GM19023 (cell line): ENCODE results near the gene NPAS4.
A peak's percentile ranks its signal among the peaks of the same experiment; 100 is the strongest.
"Not testable (repeated sequence)": the region's sequence is repeated elsewhere in the genome, so short reads cannot be mapped to it uniquely, and the experiment has no call there.

Source experiments
- ATAC-seq: cut with Tn5 transposase; IDR thresholded peaks from one replicate; pipeline ENCODE4 v1.9.1; 2021; ENCODE audit warnings: mild to moderate bottlenecking, moderate library complexity; ENCODE audit not compliant: unreplicated experiment

Gene NPAS4

DNA sequence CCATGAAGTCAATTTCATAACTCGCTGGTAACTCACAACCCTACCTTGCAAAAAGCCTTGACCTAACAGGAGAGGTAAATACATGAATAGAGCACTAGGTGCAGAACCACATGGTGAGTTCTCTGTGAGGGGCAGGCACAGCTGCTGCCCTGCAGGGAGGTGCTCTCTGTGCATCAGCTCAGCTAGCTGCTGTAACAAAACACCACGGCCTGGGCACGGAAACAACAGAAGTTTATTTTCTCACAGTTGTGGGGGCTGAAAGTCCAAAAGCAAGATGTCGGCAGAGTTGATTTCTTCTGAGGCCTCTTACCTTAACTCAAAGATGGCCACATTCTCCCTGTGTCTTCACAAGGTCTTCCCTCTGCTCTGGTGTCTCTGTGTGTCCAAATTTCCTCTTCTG, 30.8 kb downstream of the NPAS4 start:
- ATAC-seq, result no peak

DNA sequence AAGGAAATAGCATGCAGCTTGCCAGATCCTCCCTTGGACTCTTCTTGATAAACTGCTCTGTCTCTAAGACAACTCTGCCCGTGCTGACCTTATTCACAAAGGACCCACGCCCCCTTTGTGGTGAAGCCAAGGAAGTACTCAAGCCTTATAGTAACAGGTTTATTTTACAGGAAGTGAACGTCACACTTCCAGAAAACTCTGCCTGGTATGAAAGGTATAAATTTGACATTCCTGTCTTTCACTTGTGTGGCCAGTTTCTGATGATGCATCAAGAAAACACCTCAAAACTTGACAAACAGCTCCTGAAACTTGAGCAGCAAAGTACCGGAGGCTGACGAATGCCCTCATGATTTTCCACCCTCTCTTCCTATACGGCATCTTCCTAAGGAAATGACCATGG, 33.4 kb downstream of the NPAS4 start:
- no peak for ATAC-seq

GRCh38 chr11:66454828-66455227, 34.0 kb downstream of the NPAS4 start:
- no peak for ATAC-seq

DNA sequence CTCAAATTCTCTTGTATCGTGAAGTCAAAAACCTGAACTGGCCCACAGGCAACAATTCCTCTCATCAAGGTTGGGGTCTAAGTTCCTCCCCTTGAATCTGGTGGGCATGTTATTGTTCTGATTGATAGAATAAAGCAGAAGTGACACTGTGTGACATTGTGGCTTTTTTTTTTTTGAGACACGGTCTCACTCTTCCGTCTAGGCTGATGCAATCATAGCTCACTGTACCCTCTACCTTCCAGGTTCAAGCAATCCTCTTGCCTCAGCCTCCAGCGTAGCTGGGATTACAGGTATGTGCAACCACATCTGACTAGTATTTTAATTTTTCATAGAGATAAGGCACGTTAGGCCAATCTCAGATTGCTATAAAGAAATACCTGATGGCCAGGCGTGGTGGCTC, 37.0 kb downstream of the NPAS4 start:
- no peak for ATAC-seq

GRCh38 chr11:66459138-66459778, 38.4 kb downstream of the NPAS4 start:
- ATAC-seq, result no peak

DNA sequence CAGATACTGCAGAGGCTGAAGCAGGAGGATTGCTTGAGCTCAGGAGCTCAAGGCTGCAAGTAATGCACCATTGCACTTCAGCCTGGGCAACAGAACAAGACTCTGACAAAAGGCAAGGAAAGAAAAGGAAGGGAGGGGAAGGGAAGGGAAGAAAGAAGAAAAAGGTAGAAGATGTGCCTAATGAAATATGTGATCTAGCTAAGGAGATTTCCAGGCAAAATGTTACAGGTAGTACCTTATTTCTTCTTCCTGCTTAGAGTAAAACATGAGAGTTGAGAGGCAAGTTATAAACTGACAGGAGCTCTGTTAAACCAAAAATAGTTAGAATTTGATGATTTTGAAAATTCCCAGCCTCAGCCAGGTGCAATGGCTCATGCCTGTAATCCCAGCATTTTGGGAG, 41.2 kb downstream of the NPAS4 start:
- ATAC-seq, result no peak

DNA sequence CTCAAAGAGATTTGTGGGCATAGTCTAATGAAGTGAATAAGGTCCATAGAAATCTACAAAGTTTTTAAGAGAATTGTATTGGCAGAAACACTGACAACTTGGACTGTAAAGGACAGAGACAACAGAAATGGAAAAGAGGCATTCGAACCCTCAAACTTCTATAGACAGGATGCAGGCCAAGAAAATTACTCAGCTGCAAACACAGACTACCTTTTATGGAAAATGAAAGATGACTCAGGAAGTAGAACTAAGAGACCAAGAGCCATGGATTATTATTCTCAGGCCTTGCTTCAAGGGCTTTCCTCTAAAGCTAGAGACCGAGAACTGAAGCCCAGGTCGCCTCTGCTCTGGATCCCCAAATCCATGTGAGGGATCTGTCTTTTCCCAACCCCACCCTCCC, 42.1 kb downstream of the NPAS4 start:
- no peak for ATAC-seq

DNA sequence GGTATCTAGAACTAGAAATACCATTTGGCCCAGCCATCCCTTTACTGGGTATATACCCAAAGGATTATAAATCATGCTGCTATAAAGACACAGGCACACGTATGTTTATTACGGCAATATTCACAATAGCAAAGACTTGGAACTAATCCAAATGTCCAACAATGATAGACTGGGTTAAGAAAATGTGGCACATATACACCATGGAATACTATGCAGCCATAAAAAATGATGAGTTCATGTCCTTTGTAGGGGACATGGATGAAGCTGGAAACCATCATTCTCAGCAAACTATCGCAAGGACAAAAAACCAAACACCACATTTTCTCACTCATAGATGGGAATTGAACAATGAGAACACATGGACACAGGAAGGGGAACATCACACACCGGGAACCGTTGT, 43.3 kb downstream of the NPAS4 start:
- not testable (repeated sequence) for ATAC-seq

DNA sequence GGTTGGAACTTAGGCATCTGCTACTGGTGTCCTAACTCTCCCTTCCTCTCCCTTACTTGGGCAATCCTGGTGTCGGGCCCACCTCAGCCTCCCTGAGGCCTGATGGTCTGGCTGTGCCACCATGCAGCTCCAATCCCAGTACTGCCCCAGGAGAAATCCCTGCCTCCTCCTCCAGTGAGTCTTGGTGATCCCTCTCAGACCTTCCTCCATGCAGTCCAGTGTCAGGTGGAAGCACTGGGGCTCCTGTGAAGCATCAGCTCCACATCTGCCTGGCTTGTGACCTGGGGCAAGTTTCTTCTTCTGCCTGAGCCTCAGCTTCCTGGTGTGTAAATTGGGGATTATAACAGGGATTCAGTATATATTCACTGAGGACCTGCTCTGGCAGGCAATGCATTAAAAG, 44.1 kb downstream of the NPAS4 start:
- no peak for ATAC-seq

DNA sequence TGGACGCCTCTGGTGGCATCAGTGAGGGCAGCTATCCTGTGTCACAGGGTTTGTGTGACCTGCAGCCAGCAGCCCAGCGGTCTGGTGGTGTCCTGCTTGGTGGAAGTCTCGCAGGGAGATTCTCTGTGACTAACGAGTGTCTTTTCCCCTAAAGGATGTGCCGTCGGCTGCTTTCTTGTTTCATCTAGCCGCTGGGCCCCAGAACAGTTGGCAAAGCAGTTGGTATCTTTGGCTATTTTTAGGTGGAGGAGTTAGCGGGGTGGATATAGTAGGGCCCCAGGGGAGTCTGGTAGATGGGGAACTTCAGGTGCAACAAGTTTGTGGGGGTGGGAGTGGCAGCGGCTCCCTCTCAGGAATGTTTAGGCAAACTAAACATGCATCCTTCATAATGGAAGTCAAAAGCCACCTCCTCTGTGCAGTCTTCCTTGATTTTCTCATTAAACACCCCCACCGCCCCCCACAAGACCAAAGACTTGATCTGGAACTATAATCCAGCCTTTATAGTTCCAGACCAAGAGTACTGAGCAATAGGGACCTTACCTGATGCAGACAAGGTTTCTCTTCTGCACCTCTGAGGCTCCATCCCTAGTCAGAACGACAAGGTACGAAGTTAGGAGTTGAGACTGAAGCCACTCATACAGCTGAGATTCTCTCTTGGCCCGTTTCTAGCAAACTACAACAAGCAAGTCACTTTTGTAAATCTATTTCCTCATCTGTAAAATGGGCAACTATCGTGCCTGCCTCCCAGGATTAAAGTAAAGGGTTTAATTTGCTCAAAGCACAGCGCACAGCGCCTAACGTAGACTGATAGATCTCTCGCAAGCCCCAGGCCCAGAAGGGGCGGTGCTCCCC, 44.8 kb downstream of the NPAS4 start:
- no peak for ATAC-seq

DNA sequence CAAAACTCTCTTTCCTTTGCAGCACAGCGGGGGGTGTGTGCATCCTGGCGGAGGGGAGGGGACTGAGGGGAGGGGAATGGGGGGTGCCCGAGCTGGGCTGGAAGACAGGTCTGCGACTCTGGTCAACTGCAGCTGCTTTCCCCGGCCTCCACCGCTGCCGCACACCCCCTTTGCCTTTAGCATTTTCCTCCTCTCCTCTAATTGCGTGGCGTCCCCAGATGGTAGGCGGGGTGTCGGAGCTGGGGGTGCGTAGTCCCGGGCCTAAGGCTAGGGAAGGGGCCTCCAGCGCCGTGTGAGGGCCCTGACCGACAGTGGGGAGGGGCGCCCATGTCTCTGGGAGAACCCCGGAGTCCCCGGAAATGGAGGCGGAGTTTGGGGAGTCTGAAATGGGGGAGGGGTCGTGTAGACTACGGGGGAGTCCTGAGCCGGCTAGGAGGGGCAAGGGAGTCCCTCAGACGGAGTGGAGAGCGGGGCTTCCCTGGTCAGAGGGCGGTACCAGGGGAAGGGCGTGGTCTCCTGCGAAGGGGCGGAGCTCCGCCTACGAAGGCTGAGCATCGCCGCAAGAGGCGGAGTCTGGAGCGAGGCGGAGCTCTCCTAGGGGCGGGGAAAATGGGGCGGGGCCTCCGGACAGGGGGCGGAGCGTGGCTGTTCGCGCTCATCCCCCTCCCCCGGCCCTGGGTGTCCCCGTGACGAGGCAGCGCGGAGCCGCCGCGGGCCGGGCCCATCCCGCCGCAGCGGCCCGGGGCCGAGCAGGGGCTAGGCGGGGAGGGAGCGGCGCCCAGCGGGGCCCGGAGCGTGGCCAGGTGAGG, 45.6 kb downstream of the NPAS4 start, which contains the start of gene PELI3:
Gene PELI3 (plus strand): TSS at position 681 of the 809 bp plus-strand sequence. CDS start 1,224 bp downstream, outside the sequence.
- ATAC-seq, result peak; percentile 71

GRCh38 chr11:66467034-66467659, 46.3 kb downstream of the NPAS4 start:
- ATAC-seq, result peak; percentile 41

DNA sequence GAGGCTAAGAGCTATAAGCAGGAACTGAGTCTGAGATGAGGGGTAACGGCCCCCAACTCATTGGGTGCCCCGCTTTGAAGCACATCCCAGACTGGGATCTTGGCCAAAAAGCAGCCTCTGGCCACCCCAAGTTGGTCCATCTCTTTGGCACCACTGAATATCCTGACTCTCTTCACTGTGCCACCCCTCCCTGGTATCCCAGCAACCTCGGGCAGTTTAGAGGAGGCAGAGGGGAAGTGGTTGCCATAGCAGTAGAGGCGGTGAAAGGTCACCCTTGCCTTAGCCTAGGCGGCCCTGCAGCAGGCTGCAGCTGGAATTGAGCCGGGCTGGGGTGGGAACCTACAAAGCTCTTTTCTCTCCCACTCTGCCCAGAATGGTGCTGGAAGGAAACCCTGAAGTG, 46.9 kb downstream of the NPAS4 start:
- ATAC-seq, result no peak

GRCh38 chr11:66468691-66469090, 47.9 kb downstream of the NPAS4 start:
- ATAC-seq, result no peak

- ATAC-seq, result no peak
These were observed 48.6 kb downstream of the NPAS4 start for GRCh38 chr11:66469441-66469840.

- no peak for ATAC-seq
These were observed 49.2 kb downstream of the NPAS4 start for GRCh38 chr11:66470015-66470414.

DNA sequence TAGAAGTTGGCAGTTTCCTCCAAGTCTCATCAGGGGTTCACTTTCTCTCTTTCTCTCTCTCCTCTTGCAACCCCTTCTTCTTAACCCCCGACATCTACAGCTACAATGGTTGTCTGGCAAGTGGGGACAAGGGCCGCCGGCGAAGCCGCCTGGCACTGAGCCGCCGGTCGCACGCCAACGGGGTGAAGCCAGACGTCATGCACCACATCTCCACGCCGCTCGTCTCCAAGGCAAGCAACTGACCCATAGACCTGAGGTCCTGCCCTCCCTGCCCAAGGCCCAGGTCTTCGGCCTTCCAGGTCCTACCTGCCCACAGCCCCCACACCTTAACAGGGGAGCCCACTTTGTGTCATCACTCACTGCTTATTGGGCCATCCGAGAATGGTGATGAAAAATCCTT, 50.3 kb downstream of the NPAS4 start:
- ATAC-seq, result no peak

DNA sequence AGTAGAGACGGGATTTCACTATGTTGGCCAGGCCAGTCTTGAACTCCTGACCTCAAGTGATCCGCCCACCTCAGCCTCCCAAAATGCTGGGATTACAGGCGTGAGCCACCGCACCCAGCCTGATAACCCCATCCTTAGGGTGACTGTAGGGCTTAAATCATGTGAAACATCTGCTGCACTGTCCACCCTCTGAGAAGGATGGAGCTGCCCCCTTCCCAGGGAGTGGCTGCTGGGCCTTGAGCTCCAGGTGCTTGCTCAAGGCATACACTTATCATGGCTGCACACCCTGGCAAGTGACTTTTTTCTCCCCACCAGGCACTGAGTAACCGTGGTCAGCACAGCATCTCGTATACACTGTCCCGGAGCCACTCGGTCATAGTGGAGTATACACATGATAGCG, 51.2 kb downstream of the NPAS4 start:
- no peak for ATAC-seq

DNA sequence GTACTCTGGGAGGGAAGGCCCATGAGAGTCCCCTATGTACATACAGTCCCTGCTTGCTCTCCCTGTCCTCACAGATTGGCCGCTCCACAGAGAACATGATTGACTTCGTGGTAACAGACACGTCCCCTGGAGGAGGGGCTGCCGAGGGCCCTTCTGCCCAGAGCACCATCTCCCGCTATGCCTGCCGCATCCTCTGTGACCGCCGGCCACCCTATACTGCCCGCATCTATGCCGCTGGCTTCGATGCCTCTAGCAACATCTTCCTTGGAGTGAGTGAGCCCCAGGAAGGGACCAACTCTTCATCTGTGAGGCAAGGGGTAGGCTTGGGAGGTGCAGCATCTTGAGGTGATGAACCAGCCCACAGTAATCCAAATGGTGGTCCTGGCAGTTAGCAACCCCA, 52.3 kb downstream of the NPAS4 start:
- no peak for ATAC-seq

DNA sequence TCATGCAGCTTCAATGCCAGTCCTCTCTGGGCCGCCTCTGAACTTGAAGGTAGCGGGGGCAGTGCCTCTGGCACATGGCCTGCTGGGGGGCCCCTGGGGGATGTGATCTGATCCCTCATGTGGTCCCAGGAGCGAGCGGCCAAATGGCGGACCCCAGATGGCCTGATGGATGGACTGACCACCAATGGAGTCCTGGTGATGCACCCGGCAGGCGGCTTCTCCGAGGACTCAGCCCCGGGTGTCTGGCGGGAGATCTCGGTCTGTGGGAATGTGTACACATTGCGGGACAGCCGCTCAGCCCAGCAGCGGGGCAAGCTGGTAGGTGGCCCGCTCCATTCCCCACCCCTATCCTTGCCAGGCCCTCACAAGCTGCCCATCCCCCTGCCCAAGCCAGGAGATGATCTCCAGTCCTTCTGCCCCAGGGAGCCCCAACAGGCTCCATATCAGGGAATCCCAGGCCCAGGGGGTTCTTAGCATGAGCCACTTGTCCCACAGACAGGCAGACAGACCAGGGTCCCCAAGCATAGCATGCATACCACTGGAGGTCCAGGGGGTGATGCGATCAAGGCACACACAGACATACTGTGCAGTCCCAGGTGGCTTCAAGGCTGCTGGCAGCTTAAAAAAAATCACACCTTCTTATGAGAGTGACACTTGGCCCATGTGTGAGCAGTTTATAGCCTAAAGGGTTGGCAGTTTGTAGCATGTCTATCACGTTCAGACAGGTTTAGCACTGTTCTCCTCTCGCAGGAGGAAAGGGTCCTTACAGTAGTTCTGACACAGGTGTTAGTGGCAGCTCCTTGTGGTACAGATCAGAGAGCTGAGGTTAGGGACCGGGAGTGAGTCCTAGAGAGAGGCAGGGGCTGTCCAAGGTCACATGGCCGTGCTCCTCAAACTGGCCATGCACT, 53.0 kb downstream of the NPAS4 start:
- ATAC-seq, result no peak
